ENCODE measurements around the gene IPPK.
"Not testable (repeated sequence)": the region's sequence is repeated elsewhere in the genome, so short reads cannot be mapped to it uniquely, and the experiment has no call there.

The IPPK gene

DNA sequence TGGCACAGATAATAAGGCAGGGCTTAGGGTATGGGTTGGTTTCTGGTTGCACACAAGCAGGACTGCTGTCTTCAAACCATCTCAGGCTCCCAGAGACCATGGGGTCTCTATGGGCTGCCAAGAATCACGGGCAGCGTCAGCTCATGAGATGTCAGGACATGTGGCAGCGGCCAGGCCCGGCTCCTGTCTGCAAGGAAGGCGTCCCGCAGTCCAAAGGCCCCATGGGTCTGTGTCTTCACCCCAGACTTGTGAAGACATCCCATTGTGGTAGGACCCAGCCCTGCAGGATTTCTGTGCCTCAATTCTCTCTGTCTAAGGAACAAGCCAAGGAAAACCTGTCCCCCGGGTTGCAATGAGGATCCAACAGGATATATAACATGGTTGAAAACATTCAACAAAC is 32.6 kb downstream of the IPPK start:
- DNase-seq (ENCODE audit: low read depth), result no peak

DNA sequence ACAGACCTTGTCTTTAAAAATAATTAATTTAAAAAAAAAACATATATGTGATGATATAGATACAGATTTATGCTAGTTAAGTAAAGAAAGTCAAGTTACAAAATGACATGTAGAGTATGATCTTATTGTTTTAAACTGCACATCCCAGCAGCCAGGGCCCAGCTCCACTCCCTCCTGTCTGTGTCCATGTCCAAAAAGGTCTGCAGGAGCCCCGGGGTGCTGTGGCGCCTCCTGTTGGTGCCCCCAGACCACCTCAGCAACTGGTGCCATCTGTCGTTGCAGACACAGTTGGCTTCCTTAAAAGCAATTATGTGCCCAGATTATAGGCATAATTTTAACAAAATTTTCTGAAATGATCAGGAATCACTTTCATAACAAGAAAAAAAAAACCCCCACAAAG is 33.3 kb downstream of the IPPK start:
- no peak for DNase-seq (ENCODE audit: low read depth)

DNA sequence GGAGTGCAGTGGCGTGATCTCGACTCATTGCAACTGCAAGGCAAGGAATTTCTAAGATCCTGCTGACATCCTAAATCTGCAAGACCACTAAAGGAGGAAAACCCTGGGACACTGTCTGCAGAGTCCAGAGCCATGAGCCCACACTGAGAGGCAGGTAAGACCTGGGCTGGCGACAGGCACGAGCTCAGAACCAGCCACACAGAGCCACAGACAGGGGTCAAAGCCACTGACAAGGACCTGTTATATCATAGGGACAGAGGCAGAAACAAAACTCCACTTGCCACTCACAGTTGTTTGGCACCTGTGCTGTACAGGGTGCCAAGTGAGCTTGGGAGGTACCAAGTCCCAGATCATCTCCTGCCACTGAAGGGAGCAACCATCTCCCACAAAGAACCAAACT is 34.2 kb downstream of the IPPK start:
- DNase-seq (ENCODE audit: low read depth), result no peak

DNA sequence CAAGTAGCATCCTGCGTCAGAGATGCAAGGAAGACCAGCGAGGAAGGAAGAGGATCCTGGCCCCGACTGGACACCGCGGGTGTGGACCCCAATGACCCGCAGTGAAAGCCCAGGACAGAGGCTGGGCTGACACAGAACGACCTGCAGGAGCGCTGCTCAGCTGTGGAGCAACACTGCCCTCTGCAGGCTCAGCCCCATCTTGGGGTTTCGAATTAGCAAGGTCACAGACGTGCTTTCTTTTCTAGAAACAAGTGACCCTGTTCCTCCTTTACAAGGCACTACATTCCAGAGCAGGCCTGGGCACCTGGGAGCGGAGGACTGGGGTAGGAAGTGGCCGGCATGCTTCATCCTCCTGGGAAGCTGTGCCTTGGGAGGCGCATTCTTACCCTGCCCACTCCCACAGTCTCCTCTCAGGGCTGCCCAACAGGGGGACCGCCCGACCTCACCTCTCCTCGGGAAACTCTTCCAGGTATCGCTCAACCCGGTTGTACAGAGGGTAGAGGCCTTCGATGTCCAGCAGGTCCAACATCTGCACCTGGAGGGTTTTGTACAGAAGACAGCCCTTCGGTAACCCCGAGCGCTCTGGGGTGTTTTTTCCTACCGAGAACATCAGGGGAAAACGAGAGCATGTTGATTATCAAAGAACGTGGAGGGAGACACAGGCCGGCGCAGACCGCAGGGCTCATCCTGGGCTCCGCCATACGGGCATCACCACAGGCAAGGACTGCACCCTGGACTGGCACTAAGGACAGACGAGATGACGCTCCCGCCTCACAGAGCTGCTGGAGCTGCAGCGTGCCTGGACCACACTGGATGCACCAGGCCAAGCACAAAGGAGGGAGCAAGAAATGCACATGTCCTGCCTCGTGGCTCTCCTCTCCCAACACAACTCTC is 35.0 kb downstream of the IPPK start:
- DNase-seq (ENCODE audit: low read depth), result peak; percentile 25

DNA sequence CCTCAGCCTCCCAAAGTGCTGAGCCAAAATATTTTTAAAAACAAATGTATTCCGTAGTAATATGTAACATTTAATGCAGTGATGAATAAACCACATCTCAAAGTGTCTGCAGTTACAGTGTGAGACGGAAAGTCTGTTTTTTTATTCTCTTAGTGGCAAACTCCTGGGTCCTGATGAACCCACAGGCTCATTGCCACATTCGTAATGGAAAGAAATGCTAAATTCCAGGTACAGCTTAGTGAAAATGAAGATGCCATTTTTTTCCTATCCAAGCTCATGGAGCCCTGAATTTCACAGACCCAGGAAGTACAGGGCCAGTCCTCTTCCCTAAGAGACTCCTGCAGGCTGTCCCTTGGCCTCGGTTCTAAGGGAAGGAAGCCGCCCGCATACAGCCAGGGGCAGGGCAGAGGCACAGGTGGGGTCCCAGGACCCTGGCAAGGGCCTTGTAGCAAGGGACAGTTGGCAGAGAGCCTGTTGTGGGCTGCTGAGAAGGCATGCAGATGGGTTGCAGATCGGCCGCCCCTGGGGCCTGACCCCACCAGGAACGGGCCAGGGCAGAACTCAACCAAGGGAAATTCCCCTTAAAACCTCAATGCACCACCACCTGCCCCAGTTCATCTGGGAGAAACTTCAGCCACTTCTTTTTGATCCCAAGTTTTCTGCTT is 36.2 kb downstream of the IPPK start:
- DNase-seq (ENCODE audit: low read depth), result no peak

DNA sequence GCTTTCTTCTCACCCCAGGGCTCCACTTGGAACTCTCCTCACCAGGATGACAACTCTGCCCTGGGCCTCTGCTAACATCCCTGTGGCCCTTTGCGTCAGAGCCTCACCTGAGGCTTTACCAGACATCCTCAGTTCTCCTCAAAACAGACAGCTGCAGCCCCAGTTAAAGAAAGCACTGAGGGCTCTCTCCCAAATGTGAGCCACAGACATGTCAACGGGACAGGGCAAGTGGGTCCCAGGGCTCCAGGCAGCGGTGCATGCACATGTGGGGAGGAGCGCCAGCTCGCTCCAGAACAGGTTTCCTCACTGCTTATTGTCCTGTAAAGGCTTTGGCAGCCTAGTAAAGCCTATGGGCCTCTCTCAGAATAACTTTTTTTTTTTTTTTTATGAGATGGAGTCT is 37.3 kb downstream of the IPPK start:
- DNase-seq (ENCODE audit: low read depth), result no peak

DNA sequence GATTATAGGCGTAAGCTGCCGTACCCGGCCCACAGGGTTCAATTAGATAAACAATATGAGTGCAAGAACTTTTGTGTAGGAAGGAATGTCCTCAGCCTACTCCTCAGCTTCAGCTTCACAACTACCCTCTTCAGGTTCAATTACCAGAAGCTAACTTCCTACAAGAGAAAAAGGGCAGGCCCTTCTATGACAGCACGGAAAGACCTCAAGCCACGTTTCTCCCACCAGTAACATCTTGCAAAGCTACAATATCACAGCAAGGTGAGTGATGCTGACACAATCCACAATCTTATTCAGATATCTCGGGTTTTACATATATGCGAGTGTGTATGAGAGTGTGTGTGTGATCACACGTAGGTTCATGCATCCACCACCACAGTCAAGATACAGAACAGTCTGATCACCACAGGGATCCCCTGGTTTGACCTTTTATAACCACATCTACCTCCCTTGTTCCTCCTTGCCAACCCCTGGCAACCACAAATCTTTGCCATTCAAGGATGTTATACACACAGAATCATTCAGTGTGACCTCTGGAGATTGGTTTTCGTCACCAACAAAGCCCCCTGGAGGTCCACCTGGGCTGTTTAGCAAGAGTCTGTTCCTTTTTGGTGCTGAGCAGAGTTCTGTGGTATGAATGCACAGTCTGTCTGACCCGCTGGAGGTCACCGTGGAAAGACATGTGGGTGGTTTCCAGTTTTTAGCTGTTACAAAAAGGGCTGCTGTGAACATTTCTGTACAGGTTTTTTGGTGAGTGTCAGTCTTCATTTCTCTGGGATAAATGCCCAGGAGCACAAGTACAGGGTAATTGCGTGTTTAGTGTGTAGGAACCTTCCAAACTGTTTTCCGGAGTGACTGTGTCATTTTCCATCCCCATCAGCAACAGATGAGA is 38.2 kb downstream of the IPPK start:
- no peak for DNase-seq (ENCODE audit: low read depth)

DNA sequence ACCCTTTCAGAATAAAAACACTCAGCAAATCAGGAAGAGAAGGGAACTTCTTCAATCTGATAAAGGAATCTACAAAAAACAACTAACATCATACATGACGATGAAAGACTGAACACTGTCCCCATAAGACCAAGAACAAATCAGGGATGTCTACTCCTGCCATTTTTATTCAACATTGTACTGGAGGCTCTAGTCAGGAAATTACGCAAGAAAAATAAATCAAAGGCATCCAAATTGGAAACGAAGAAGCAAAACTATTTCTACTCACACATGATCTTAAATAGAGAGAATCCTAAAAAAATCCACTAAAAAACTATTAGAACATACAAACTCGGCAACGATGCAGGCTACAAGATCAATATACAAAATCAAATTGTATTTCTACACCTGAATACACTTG is 42.3 kb downstream of the IPPK start:
- DNase-seq (ENCODE audit: low read depth), result no peak

DNA sequence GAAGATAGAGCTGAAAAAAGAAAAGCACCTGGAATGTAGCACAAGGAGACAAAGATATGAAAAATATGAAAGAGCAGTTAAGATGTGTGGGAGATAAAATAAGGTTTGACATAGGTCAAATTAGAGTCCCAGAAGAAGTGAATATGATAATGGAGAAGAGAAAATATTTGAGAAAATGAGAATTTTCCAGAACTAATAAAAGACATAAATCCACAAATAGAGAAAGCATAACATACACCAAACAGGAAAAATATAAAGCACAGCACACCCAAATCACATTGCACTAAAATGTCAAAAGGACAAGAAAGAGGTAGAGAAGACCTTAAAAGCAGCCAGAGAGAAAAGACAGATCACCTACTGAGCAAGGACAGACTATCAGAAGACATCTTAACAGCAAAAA is 43.4 kb downstream of the IPPK start:
- no peak for DNase-seq (ENCODE audit: low read depth)

DNA sequence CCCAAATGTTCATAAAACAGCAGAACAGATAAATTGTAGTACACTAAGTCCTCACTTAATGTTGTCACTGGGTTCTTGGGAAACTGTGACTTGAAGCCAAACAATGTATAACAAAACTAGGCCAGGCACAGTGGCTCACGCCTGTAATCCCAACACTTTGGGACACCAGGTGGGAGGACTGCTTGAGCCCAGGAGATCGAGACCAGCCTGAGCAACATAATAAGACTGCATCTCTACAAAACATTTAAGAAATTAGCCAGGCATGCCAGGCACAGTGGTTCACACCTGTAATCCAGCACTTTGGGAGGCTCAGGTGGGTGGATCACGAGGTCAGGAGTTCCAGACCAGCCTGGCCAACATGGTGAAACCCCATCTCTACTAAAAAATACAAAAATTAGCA is 46.0 kb downstream of the IPPK start:
- DNase-seq (ENCODE audit: low read depth), result not testable (repeated sequence)

DNA sequence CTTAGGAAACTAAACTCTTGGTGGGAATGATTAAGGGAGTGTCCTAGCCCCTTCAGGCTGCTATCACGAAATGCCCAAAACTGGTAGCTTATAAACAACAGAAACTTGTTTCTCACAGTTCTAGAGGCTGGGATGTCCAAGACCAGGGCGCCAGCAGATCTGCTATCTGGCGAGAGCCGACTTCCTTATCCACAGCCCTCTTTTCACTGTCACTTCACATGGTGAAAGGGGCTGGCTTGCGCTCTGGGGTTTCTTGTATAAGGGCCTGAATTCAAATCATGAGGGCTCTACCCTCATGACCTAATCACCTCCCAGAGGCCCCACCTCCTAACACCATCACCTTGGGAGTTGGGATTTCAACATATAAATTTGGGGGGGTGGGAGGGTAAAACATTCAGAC is 49.1 kb downstream of the IPPK start:
- DNase-seq (ENCODE audit: low read depth), result no peak

DNA sequence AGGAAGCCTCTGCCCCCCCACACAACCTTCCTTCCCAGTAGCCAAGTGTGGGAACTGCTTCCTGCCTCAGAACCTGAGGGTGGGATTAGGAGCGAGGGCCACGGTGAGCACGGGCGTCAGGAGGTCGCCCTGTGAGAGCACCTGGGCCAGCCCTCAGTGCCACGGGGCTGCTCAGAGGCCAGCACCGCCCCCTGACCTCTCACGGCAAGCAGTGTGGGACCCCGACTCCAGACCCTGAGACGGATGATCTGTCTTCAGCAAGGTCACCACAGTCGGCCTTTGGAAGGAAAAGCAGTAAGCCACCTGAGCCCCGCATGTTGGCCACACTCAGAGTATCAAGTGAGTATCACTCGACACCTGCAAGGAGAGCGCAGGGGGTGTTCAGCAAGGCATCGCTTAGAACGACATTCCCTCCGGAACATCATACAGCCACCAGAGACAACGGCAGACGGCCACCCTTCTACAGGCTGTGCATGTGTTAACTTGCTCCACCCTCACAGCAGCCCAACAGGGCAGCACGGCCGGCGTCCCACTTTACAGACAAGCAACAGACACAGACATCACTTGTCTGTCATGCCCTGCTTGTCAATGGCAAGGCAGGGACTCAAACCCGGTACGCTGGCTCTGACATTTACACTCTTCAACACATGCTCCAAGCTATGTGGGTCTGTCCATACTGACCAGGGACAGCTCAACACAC is 50.2 kb downstream of the IPPK start:
- DNase-seq (ENCODE audit: low read depth), result no peak

DNA sequence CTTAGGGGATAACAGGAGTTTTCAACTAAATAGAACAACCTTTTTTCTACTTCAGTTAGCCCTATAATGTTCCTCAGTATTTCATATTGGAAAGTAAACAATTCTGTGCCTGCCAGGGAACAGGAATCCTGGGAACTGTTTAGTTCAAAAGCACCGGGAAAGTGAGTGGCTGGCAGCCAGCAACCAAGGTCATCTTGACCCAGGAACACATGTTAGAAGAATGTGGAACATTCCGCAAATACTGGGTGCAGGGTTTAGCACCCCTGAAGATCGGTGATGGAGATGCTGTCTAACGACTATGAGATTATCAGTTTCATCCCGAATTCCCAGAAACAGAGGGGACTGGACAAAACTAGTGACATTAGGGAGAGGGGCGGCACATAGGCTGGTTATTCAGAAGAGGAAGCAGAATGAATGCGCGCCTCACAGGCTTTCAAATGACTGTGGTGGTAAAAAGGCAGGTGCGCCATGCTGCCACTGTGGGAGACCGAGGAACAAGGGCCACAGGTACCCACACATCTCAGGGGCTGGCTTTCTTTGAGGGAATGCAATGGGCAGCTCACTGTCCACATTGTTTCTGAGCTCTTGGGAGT is 51.2 kb downstream of the IPPK start:
- DNase-seq (ENCODE audit: low read depth), result no peak

DNA sequence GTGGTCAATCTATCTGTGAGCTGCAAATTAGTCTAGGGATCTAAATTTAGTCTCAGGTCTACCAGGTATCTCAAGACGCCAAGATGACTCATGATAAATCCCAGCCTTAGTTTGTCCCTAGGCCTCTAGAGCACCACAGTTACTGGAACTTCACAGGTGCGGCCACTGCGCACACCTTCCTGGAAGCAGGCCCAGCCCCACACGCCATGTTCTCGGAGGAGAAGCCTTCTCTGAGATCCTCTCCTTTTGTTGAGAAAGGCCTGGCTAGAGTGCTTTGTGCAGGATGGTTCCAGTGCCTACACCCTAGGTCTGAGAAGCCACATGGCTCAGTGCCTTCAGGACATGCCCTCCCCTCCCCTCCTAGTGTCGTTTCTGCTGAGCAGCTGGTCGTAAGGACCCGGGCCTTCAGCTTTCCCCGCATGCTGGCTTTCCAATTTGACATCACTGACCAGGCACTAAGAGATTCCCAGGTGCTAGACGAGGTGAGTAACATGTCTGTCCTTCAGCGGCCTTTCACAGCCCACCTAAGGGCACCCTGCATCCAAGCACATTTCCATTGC is 51.9 kb downstream of the IPPK start:
- DNase-seq (ENCODE audit: low read depth), result no peak

DNA sequence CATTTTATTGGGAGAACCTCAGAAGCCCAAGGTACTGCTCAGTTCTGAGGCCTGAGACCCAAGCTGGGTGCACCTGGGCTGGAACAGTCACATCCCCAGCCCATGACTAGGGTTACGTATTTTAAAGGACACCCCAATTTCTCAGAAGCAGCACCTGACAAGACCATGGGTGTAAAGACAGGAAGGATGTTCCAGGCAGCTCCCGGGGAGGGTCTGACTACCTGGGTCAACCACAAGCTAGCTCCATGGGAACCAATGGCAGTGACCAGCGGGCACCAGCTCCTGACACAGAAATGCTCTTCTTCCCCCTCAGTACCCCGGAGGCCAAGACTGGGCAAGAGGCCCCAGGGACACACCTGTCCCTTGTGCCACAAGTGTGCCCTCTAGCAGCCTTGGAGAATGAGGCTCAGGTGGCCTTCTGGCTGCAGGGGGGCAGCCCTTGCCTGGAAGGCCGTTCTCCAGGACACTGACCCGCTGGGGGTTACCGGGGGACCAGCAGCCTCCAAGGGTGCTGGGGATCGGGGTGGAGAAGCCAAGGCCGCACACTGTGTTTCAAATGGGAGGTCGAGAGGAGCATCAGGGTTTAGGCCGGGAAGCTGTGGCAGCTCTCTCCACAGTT is 52.6 kb downstream of the IPPK start:
- no peak for DNase-seq (ENCODE audit: low read depth)

DNA sequence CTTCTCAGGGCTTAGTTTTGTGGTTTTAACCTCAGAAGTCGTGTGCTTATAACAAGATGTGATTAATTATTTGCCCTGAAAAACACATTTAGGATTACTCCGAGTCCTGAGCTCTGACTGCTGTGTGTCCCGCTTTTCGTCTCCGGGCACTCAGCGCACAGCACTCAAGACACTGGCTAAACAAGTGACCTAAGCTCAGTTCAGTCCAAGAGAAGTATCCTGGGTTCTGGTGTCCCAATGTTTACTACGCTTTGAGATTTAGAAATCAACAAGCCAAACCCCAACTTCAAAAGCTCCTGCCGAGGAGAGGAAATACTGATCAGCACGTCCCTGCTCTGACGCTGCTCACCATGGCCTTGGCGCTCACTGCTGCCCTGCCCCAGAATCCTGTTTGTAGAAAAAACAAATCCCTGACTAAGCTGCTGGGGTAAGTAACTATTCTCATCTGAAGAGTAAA is 53.2 kb downstream of the IPPK start:
- no peak for DNase-seq (ENCODE audit: low read depth)

DNA sequence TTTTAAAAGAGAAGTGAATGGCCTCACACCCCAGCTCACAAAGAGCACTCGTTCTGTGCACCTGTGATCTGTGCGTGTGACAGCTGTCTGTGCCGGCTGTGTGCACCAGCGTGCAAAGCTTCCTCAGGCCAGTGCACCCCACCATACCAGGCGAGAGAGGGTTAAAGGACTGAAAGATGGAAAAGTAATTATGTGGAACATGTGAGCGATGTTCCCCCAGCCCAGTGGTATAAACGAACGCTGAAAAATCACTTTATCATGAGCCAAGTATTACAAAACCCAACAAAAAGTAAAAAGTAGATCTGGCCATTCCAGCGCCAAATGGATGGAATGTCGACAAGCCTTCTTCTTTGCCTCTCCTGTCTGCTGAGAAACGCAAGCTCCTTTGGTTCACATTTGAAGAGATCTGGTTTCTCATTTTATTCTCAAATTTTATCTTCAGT is 53.7 kb downstream of the IPPK start:
- no peak for DNase-seq (ENCODE audit: low read depth)

DNA sequence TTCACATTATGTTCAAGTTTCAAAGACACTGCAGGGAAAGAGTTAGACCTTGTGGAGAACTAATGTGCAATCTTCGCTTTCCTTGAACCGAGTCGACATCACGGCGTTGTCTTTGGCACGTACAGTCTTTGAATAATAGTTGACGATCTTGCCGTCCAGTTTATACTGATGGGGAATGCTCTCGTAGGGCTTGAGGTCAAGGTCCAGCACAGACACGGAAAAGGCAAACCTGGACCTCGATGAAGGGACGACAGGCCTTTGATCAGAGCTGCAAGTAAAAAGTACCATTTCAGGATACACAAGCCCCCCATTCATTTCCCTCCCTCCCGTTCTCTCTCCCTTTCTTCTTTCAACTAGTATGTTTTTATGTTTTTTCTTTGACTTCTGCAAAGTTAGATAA is 54.1 kb downstream of the IPPK start:
- DNase-seq (ENCODE audit: low read depth), result no peak

DNA sequence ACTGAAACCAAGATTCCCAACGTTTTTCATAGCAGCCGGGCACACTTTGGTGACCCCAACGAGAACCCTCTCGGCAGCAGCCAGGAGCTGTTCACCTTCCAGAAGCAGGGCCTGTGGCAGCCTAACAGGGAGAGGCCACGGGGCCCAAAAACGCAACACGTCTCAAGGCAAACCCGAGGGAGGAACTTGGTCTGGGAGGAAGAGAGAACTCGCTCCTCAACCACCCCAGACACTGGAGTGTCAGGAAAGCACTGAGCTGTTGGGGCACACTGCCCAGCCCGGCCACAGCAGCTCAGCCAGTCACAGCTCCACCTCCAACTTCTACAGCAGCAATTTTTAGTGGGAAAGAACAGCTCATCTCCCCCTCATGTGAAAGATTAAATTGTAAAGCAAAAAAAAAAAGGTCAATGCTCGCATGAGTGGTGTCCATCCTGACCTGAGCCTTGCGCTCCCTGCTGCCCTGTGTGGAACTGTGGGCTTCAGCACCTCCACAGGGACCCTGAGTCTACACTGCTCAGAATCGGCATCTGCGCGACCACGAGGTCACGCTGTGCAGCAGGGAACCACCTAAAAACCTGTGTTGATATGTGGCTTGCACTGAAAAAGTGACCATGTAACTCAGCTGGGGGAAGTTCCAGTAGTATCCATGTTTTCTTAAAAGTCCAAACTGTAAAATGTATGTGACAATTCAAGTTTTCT is 55.0 kb downstream of the IPPK start:
- DNase-seq (ENCODE audit: low read depth), result no peak

DNA sequence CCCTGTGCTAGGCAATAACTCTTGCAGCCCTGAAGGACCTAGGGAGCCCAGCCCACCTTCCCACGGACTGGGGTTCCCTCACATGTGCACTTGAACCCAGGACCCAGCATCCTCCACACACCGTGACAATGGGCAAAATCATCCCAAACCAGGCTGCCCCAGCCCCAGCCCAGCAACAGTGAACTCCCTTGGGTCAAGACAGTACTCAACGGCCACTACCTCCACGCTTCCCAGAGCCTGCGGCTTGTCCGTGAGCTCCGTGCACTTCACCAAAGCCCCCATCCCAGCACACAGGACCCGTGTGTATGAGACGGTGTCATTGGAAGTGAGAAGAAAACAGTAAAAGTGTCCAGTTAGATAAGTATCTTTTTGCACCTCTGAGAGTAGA is 55.8 kb downstream of the IPPK start:
- no peak for DNase-seq (ENCODE audit: low read depth)
